VCaP (cell line): ENCODE measurements around the gene FRMD6.

Experiments
- H3K27ac ChIP-seq: fragments of 450-650 bp; 2 replicates; pipeline ENCODE4 v1.5.1; 2017
- CTCF ChIP-seq: fragments of 450-650 bp; conservative IDR thresholded peaks from 2 replicates; pipeline ENCODE4 v1.5.1; 2017; ENCODE audit warnings: mild to moderate bottlenecking, moderate library complexity

Gene FRMD6

DNA sequence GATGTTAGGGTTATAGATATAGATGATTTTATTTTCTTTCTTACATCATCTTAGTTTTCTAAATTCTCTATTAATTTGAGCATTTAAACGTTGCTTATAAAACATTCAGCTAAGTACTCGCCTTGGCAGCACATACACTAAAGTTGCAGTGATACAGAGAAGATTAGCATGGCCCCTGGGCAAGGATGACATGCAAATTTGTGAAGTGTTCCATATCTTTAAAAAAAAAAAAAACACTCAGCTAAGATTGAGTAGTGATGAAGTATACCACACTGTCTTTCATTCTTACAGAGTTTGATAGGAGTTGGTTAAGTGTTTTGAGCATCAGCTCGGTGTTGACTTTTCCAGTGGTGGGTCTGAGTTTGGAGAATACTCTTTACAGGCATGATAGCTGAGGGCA lies 72.3 kb downstream of the FRMD6 start:
- no peak for TF ChIP-seq CTCF
- no peak overlapping the region for H3K27ac ChIP-seq

DNA sequence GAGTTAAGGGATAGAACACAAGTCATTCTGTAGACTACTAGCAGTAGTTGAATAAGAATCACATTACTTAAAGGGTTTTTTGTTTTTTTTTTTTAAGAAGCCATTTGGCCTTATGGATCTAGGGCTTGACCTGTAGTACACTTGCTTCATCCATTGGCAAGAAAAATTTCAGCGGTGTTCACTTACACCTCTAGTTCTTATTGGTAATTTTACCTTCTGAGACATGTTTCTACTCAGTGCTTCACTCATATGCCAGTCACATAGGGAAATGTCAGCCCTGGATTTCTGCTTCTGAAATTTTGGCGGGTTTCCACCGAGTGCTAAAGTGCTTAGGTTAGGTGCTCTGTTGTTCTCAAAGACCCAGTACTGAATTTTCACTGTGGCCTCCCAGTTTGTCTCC lies 72.9 kb downstream of the FRMD6 start:
- no peak for TF ChIP-seq CTCF
- no peak overlapping the region for H3K27ac ChIP-seq

DNA sequence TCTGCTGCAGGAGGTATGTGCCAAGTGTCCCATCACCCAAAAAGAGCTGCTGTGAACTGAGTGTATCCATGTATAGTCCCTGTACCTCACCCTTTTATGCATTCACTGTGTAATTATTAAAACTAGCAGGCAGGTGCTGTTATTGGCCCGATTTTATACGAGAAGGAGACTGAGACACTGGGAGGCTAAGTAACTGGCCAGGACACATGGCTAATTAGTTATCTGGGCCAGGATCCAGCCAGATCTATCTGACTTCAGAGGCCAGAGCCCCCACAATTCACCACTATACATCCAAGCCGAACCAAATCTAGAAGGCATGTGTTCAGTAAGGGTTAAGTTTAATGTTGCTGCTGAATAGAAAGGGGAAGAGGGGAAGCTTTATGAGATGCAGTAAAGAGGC lies 73.4 kb downstream of the FRMD6 start:
- H3K27ac ChIP-seq = no peak overlapping the region
- no peak for TF ChIP-seq CTCF

DNA sequence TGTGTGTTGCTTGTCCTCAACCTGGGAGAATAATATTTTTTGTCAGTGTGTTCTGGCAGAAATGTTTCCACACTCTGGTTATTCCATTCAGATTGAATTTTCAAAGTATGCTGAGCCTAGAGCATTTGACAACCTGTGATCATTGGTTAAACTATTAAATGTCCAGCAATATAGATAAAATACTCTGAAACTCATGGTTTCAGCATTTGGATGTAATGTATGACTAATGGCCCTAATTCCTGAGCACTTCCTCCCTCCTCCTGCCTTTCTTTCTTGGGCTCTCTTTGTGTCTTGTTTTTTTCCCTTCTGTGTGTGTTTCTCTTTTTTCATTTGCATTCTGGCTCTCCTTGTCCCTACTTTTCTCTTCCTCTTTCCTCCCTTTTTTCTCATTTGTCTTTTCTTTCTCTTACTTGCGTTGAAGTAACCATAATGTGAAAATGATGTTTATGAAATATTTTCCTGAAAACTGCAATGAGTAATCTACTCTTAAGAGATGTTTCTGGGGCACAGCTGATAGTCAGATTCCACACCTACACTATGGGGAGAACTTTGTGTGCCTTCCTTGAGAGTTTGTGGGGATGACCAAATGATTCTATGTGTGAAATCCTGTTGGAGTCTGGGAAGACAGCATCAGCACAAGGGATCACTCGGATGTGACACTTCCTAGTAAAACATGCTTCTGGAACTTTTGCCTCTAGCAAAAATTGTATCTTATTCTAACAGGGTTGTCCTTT lies 74.6 kb downstream of the FRMD6 start:
- no peak for TF ChIP-seq CTCF
- no peak overlapping the region for H3K27ac ChIP-seq

DNA sequence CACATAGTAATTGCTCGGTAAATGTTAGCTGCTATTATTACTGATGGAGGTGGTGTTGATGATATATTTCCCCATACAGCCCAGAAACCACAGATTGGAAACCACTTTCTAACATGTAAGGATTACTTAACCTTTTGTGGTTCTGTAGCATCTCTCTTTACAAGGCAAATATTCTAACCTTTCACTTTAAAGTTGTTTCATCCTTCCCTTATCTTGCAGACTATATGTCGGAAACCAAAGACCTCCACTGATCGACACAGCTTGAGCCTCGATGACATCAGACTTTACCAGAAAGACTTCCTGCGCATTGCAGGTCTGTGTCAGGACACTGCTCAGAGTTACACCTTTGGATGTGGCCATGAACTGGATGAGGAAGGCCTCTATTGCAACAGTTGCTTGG lies 75.8 kb downstream of the FRMD6 start:
- TF ChIP-seq CTCF = no peak
- H3K27ac ChIP-seq = no peak overlapping the region

GRCh38 chr14:51730098-51730497 lies 78.4 kb downstream of the FRMD6 start:
- H3K27ac ChIP-seq = no peak overlapping the region
- no peak for TF ChIP-seq CTCF

GRCh38 chr14:51730684-51731083 lies 79.0 kb downstream of the FRMD6 start:
- no peak overlapping the region for H3K27ac ChIP-seq
- TF ChIP-seq CTCF = no peak
